Lung (tissue), 12 donors: ENCODE results near the gene WDR45B. TPM values are rescaled to one million over a fixed set of nuclear protein-coding genes. Genes with fewer than 3 reads are reported as not detected.

Experiments used
- ATAC-seq: fragments of 200-7000 bp; cut with Tn5 transposase; one replicate; pipeline ENCODE4 v1.9.1; 2020; ENCODE audit warnings: moderate number of reproducible peaks; ENCODE audit not compliant: insufficient read depth, low FRiP score
- DNase-seq, 3 donors: peaks; one replicate each; pipeline ENCODE4 v3.0.0-alpha.2; 2013 to 2017
- H3K27ac ChIP-seq, 2 donors: one replicate each; pipeline ENCODE4 v1.5.1; 2013; ENCODE audit warnings: mild to moderate bottlenecking in 2 of 2, moderate library complexity in 2 of 2, control low read depth in 1 of 2, inconsistent platforms in 1 of 2, low read depth in 1 of 2, low read length in 1 of 2
- H3K27me3 ChIP-seq, 3 donors: one replicate each; pipeline ENCODE4 v1.5.1; 2013; ENCODE audit warnings: low read length in 2 of 3; ENCODE audit not compliant: control insufficient read depth in 3 of 3, insufficient read depth in 3 of 3
- H3K36me3 ChIP-seq, 4 donors: one replicate each; pipeline ENCODE4 v1.5.1; 2013; ENCODE audit warnings: low read length in 4 of 4, mild to moderate bottlenecking in 1 of 4, moderate library complexity in 1 of 4; ENCODE audit not compliant: control insufficient read depth in 4 of 4, insufficient read depth in 4 of 4
- H3K4me1 ChIP-seq, 5 donors: one replicate each; pipeline ENCODE4 v1.5.1; 2013; ENCODE audit warnings: low read length in 5 of 5, mild to moderate bottlenecking in 2 of 5, moderate library complexity in 1 of 5; ENCODE audit not compliant: control insufficient read depth in 5 of 5, insufficient read depth in 5 of 5
- H3K4me3 ChIP-seq: one replicate; pipeline ENCODE4 v1.5.1; 2013; ENCODE audit warnings: mild to moderate bottlenecking, control low read depth, moderate library complexity
- H3K9ac ChIP-seq, 2 donors: one replicate each; pipeline ENCODE4 v1.5.1; 2013; ENCODE audit warnings: low read length in 2 of 2, control low read depth in 1 of 2; ENCODE audit not compliant: insufficient read depth in 1 of 2
- H3K9me3 ChIP-seq, 4 donors: one replicate each; pipeline ENCODE4 v1.5.1; 2013; ENCODE audit warnings: low read length in 3 of 4, mild to moderate bottlenecking in 1 of 4, moderate library complexity in 1 of 4; ENCODE audit not compliant: control insufficient read depth in 4 of 4, insufficient read depth in 3 of 4
- CTCF ChIP-seq: IDR thresholded peaks from 2 replicates; pipeline ENCODE4 v1.5.1; 2012; ENCODE audit warnings: mild to moderate bottlenecking; ENCODE audit errors: control extremely low read depth, extremely low read depth
- WGBS, 2 donors: extraction: QIAGEN DNeasy Blood & Tissue Kit; methylation state at CpG; one replicate each; pipeline ENCODE4 v1.1.7; 2013; 5-methylcytosine and 5-hydroxymethylcytosine counted together
- polyA plus RNA-seq, 2 donors: library from polyadenylated mRNA; stranded (reverse); fragments of 200-250 nt; gene quantifications; one replicate each; pipeline ENCODE4 v1.2.1, GENCODE V29; 2013
- total RNA-seq, 2 donors: library from RNA; depleted of rRNA in 1 of 2; stranded (reverse); fragments of >200 nt in 1 of 2; gene quantifications; one replicate each; pipeline ENCODE4 v1.2.1, GENCODE V29; 2014 to 2021
- donor health status: control.
- donor health status: control.
- donor health status: Bipolar disorder and iron deficiency.
- donor health status: healthy.
- donor health status: DM: yes; HTN: yes; CAD: no.

The WDR45B gene
- total and polyA plus RNA-seq, 4 donors = 39.6 to 92.8 (median 65.0) TPM

DNA sequence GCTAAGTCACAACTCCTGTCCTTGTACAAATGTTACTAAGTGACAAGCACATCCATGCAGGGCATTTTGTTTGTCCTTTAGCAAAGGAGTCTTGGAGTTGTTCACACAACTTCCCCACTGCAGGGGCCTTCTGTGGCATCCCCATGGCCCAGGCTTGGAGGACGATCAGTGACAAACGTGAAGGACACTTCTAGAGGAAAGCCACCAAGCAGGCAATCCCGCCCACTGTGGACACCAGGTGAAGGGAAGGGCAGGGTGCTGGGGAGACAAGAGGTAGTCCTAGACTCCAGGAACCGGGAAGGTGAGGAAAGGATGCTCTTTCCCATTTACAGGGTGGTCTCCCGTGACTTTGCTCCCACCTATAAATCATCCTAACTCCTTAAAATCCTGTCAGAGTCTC, 4.1 kb downstream of the WDR45B start:
- H3K9me3 ChIP-seq = peaks cover 0 to 2% (median 0%) of the 10 kb centered on the region in 4 donors
- no peak overlapping the region for H3K27ac ChIP-seq
- no peak overlapping the region for H3K4me3 ChIP-seq
- peaks cover 0 to 12% (median 3%) of the 10 kb centered on the region in 5 donors for H3K4me1 ChIP-seq
- 85 to 86% methylated on average over 5 of the region's 5 CpGs for WGBS, 2 donors
- peak overlapping the region in 1 of 2 donors; percentile 23 for H3K9ac ChIP-seq
- DNase-seq (no peak), ATAC-seq (no peak)
- H3K27me3 ChIP-seq = no peaks in the 10 kb centered on the region
- no peak for TF ChIP-seq CTCF
- H3K36me3 ChIP-seq = peaks cover 0 to 29% (median 26%) of the 10 kb centered on the region in 4 donors

- DNase-seq (no peak), ATAC-seq (no peak)
- 93 to 97% methylated on average over 14 of the region's 14 CpGs for WGBS, 2 donors
- peaks cover 0 to 2% (median 0%) of the 10 kb centered on the region in 4 donors for H3K9me3 ChIP-seq
- no peak overlapping the region for H3K4me3 ChIP-seq
- H3K27me3 ChIP-seq = no peaks in the 10 kb centered on the region
- H3K9ac ChIP-seq = no peak overlapping the region
- peaks cover 0 to 8% (median 3%) of the 10 kb centered on the region in 5 donors for H3K4me1 ChIP-seq
- no peak for TF ChIP-seq CTCF
- H3K36me3 ChIP-seq = peaks cover 0 to 31% (median 27%) of the 10 kb centered on the region in 4 donors
- H3K27ac ChIP-seq = no peak overlapping the region
Observed at GRCh38 chr17:82642022-82642421, 6.2 kb downstream of the WDR45B start.

DNA sequence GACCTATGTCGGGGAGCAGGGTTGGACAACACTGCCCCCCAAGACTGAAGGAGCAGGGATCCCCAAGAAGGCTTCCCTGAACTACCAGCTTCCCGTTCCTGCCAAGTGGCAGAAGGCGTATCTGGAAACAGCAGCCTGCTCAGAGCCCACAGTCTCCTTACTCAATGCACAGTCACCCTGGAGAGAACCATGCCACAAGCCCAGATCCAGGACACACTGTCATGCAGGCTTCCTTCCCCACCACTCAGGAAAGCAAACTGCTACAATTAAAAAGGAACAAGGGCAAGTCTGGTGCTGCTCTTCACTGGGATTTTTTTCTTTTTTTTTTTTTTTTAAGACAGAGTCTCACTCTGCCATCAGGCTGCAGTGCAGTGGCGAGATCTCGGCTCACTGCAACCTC, 8.2 kb downstream of the WDR45B start:
- no peak overlapping the region for H3K27ac ChIP-seq
- peaks cover 0 to 5% (median 0%) of the 10 kb centered on the region in 5 donors for H3K4me1 ChIP-seq
- TF ChIP-seq CTCF = no peak
- H3K27me3 ChIP-seq = no peaks in the 10 kb centered on the region
- DNase-seq = no peak
- H3K4me3 ChIP-seq = no peak overlapping the region
- no peak overlapping the region for H3K9ac ChIP-seq
- peaks cover 0 to 2% (median 0%) of the 10 kb centered on the region in 4 donors for H3K9me3 ChIP-seq
- peaks cover 0 to 31% (median 27%) of the 10 kb centered on the region in 4 donors for H3K36me3 ChIP-seq
- WGBS, 2 donors = 55 to 85% methylated on average over 5 of the region's 5 CpGs
- no peak for ATAC-seq

GRCh38 chr17:82639628-82640027, 8.6 kb downstream of the WDR45B start:
- Histone ChIP-seq H3K4me3 (no peak overlapping the region), H3K4me1 (peaks cover 0 to 5% (median 0%) of the 10 kb centered on the region in 5 donors), H3K36me3 (peaks cover 0 to 31% (median 27%) of the 10 kb centered on the region in 4 donors), H3K9me3 (peaks cover 0 to 2% (median 0%) of the 10 kb centered on the region in 4 donors), H3K27me3 (no peaks in the 10 kb centered on the region), H3K9ac (no peak overlapping the region), H3K27ac (no peak overlapping the region)
- no peak for ATAC-seq
- 85 to 90% methylated on average over 13 to 14 of the region's 14 CpGs for WGBS, 2 donors
- TF ChIP-seq CTCF = no peak
- DNase-seq = no peak
